HepG2 (cell line): ENCODE measurements around the gene NAE1. TPM values are rescaled to one million over a fixed set of nuclear protein-coding genes. Genes with fewer than 3 reads are reported as not detected.

Experiments used
- CSRNP2 ChIP-seq: sonication (generic); formaldehyde crosslinking; conservative IDR thresholded peaks from 2 replicates; pipeline ENCODE4 v1.8.0; 2022; ENCODE audit warnings: low read depth, missing genetic modification reagents
- HES4 ChIP-seq: sonication (generic); formaldehyde crosslinking; IDR thresholded peaks from 2 replicates; pipeline ENCODE4 v1.9.0; 2021; ENCODE audit warnings: mild to moderate bottlenecking, missing genetic modification reagents, borderline replicate concordance
- IKZF1 ChIP-seq: fragments of 450-650 bp; IDR thresholded peaks from 2 replicates; pipeline ENCODE4 v1.7.1; 2016
- MTF1 ChIP-seq: sonication (generic); formaldehyde crosslinking; IDR thresholded peaks from 2 replicates; pipeline ENCODE4 v1.5.0; 2020; ENCODE audit warnings: missing genetic modification reagents
- NFRKB ChIP-seq: fragments of 450-650 bp; IDR thresholded peaks from 2 replicates; pipeline ENCODE4 v1.6.1; 2017
- SMYD3 ChIP-seq: sonication (generic); formaldehyde crosslinking; IDR thresholded peaks from 2 replicates; pipeline ENCODE4 v1.8.1; 2023; ENCODE audit warnings: mild to moderate bottlenecking, missing genetic modification reagents
- TBP ChIP-seq: sonication (generic); formaldehyde crosslinking; IDR thresholded peaks from 2 replicates; pipeline ENCODE4 v1.5.0; 2020; ENCODE audit warnings: missing genetic modification reagents
- ZBTB4 ChIP-seq: sonication (generic); formaldehyde crosslinking; IDR thresholded peaks from 2 replicates; pipeline ENCODE4 v1.4.0; 2020; ENCODE audit warnings: missing genetic modification reagents, mild to moderate bottlenecking, borderline replicate concordance
- ZC3H4 ChIP-seq: sonication (generic); formaldehyde crosslinking; IDR thresholded peaks from 2 replicates; pipeline ENCODE4 v1.4.0; 2020; ENCODE audit warnings: missing genetic modification reagents, borderline replicate concordance
- ZKSCAN1 ChIP-seq: fragments of 150-350 bp; IDR thresholded peaks from 2 replicates; pipeline ENCODE4 v1.6.1; 2014; ENCODE audit warnings: low read length
- ZNF142 ChIP-seq: sonication (generic); formaldehyde crosslinking; IDR thresholded peaks from 2 replicates; pipeline ENCODE4 v1.4.0; 2020; ENCODE audit warnings: missing genetic modification reagents
- ZNF205 ChIP-seq: IDR thresholded peaks from 2 replicates; pipeline ENCODE4 v1.6.1; 2018; ENCODE audit warnings: missing biosample characterization, missing genetic modification reagents
- ZNF207 ChIP-seq: fragments of 450-650 bp; IDR thresholded peaks from 2 replicates; pipeline ENCODE4 v1.6.1; 2016; ENCODE audit warnings: antibody characterized with exemption, borderline replicate concordance
- ZNF232 ChIP-seq: sonication (generic); formaldehyde crosslinking; IDR thresholded peaks from 2 replicates; pipeline ENCODE4 v1.4.0; 2020; ENCODE audit warnings: missing genetic modification reagents, borderline replicate concordance
- ZNF331 ChIP-seq: sonication (generic); formaldehyde crosslinking; IDR thresholded peaks from 2 replicates; pipeline ENCODE4 v1.4.0; 2020; ENCODE audit warnings: missing genetic modification reagents
- ZNF367 ChIP-seq: sonication (generic); formaldehyde crosslinking; IDR thresholded peaks from 2 replicates; pipeline ENCODE4 v1.4.0; 2020; ENCODE audit warnings: missing genetic modification reagents, borderline replicate concordance
- ZNF567 ChIP-seq: sonication (generic); formaldehyde crosslinking; IDR thresholded peaks from 2 replicates; pipeline ENCODE4 v1.8.1; 2023; ENCODE audit warnings: mild to moderate bottlenecking, missing genetic modification reagents, borderline replicate concordance
- ZNF709 ChIP-seq: sonication (generic); formaldehyde crosslinking; IDR thresholded peaks from 2 replicates; pipeline ENCODE4 v1.5.0; 2020; ENCODE audit warnings: mild to moderate bottlenecking, missing genetic modification reagents
- polyA plus RNA-seq, 8 experiments: library from polyadenylated mRNA; depleted of rRNA in 3 of 8; stranded (reverse) in 7 of 8; unstranded in 1 of 8; fragments of >200 nt; fragmentation: Illumina TruSeq in 4 of 8; extraction: Trizol in 4 of 8; gene quantifications; 2 replicates each; pipeline versions ENCODE4 v1.2.1 to v1.2.3, GENCODE V29; 2011 to 2016; ENCODE audit warnings: low read depth in 4 of 8, missing spikeins in 1 of 8, mixed read lengths in 1 of 8; ENCODE audit not compliant: insufficient read depth in 1 of 8
- total RNA-seq, 5 experiments: library from RNA; depleted of rRNA; stranded (reverse); fragments of >200 nt; fragmentation: Illumina TruSeq; extraction: Trizol; gene quantifications; 2 replicates each; pipeline ENCODE4 v1.2.3, GENCODE V29; 2016; ENCODE audit warnings: low read depth in 1 of 5

The NAE1 gene
- total and polyA plus RNA-seq, 2 of the 13 experiments (the other 11 are each of a cell fraction or from before 2014, with no cell fraction given) = 95.7 to 206 TPM

- TF ChIP-seq ZNF142 (CRISPR knock-in tag) = peak; percentile 98
- peak; percentile 97; the same call in 1 of the 2 replicates for TF ChIP-seq HES4
- TF ChIP-seq NFRKB = no peak
- TF ChIP-seq ZNF567 = peak; percentile 82; the same call in 1 of the 2 replicates
- TF ChIP-seq IKZF1 = no peak
- peak; percentile 85; the same call in 1 of the 2 replicates for TF ChIP-seq SMYD3 (CRISPR knock-in tag)
- peak; percentile 90; the same call in 1 of the 2 replicates for TF ChIP-seq MTF1 (CRISPR knock-in tag)
- TF ChIP-seq ZNF709 (CRISPR knock-in tag) = peak; percentile 96
- peak; percentile 89 for TF ChIP-seq ZNF205
- TF ChIP-seq ZNF232 (CRISPR knock-in tag) = peak; percentile 97
- peak; percentile 42; the same call in 1 of the 2 replicates for TF ChIP-seq ZNF331 (CRISPR knock-in tag)
- TF ChIP-seq TBP (CRISPR knock-in tag) = peak; percentile 95
- TF ChIP-seq ZKSCAN1 = no peak
- TF ChIP-seq ZNF367 (CRISPR knock-in tag) = peak; percentile 96; the same call in 1 of the 2 replicates
- TF ChIP-seq ZC3H4 (CRISPR knock-in tag) = no peak
- no peak for TF ChIP-seq CSRNP2
- no peak; the same call in 1 of the 2 replicates for TF ChIP-seq ZBTB4
- no peak for TF ChIP-seq ZNF207
These were observed at the start of gene NAE1 (continued) for GRCh38 chr16:66830422-66831404.
